Rectal smooth muscle tissue (tissue), 1 donor: ENCODE measurements around the gene VPS13D.
A peak's percentile ranks its signal among the peaks of the same experiment; 100 is the strongest.

Source experiments
- H3K27ac ChIP-seq: one replicate; pipeline ENCODE4 v1.7.0; 2013; ENCODE audit warnings: low read depth, low read length, inconsistent platforms
- H3K27me3 ChIP-seq: one replicate; pipeline ENCODE4 v1.7.0; 2013; ENCODE audit warnings: low read length; ENCODE audit not compliant: control insufficient read depth, insufficient read depth
- H3K36me3 ChIP-seq: one replicate; pipeline ENCODE4 v1.7.0; 2013; ENCODE audit warnings: low read length; ENCODE audit not compliant: control insufficient read depth, insufficient read depth
- H3K4me1 ChIP-seq: one replicate; pipeline ENCODE4 v1.7.0; 2013; ENCODE audit warnings: low read length; ENCODE audit not compliant: control insufficient read depth, insufficient read depth
- H3K4me3 ChIP-seq: one replicate; pipeline ENCODE4 v1.7.0; 2013; ENCODE audit warnings: low read length
- H3K9ac ChIP-seq: one replicate; pipeline ENCODE4 v1.7.0; 2013; ENCODE audit warnings: low read length

The VPS13D gene, protein sequence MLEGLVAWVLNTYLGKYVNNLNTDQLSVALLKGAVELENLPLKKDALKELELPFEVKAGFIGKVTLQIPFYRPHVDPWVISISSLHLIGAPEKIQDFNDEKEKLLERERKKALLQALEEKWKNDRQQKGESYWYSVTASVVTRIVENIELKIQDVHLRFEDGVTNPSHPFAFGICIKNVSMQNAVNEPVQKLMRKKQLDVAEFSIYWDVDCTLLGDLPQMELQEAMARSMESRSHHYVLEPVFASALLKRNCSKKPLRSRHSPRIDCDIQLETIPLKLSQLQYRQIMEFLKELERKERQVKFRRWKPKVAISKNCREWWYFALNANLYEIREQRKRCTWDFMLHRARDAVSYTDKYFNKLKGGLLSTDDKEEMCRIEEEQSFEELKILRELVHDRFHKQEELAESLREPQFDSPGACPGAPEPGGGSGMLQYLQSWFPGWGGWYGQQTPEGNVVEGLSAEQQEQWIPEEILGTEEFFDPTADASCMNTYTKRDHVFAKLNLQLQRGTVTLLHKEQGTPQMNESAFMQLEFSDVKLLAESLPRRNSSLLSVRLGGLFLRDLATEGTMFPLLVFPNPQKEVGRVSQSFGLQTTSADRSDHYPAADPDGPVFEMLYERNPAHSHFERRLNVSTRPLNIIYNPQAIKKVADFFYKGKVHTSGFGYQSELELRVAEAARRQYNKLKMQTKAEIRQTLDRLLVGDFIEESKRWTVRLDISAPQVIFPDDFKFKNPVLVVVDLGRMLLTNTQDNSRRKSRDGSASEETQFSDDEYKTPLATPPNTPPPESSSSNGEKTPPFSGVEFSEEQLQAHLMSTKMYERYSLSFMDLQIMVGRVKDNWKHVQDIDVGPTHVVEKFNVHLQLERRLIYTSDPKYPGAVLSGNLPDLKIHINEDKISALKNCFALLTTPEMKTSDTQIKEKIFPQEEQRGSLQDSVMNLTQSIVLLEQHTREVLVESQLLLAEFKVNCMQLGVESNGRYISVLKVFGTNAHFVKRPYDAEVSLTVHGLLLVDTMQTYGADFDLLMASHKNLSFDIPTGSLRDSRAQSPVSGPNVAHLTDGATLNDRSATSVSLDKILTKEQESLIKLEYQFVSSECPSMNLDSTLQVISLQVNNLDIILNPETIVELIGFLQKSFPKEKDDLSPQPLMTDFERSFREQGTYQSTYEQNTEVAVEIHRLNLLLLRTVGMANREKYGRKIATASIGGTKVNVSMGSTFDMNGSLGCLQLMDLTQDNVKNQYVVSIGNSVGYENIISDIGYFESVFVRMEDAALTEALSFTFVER (N-terminal part only)

DNA sequence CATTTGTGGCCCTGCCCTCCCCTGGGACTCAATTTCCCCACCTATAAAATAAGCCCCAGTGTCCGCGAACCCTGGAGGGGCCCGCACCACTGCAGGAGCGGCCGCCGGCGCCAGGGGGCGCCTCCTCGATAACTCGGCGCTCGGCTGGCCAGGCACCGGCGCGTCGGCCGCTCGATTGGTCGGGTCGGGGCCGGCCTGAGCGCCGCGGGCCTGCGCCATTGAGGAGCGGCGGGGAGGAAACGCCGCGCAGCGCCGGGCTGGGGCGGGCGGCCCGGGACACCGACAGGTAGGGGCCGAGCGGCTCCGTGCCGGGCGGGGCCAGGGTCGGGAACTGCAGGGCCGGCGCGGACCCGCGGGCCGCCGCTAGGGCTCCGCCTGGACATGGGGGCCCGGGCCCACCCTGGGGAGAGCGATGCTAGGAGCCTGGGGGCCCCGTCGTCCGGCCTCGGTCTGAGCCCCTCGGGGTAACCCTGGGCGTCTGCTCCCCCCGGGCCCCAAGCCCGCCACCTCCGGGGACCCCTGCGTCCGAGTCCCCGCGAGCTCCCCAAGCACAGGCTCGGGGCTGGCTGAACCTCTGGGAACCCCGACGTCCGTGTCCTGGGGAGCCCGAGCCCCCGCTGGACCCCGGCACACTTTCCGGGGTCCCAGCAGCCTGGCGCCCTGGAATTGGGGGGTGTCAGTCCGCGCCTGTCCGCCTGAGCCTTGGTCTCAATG is at the start of gene VPS13D:
Gene VPS13D (plus strand): TSS at position 196 of the 714 bp plus-strand sequence. CDS start 4,237 bp downstream, outside the sequence.
- no peaks in the 10 kb centered on the region for H3K27me3 ChIP-seq
- H3K9ac ChIP-seq = peak within 1 kb of the TSS; percentile 76
- H3K4me3 ChIP-seq = peak within 1 kb of the TSS; percentile 75
- H3K4me1 ChIP-seq = peaks cover 3% of the 10 kb centered on the region
- peaks cover 4% of the 10 kb centered on the region for H3K36me3 ChIP-seq
- H3K27ac ChIP-seq = peak within 1 kb of the TSS; percentile 67

DNA sequence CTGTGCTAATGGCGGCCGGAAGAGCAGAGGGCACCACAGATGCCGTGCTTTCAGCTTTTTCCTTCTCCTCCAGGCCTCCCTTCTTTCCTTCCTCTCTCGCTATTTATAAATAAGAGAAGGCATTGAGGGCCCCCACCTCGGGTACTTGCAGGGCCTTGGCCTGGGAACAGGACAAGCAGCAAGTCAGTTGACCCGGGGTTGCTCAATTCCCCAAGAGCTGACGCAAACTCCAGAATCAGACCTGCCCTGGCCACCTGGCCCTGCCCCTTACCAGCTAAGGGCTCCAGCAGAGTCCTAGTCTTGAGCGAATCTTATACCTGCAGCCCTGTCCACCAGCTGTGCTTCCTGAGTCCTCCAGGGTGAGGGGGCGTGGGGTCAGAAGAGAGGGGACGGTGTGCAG is 49.5 kb upstream of the VPS13D start:
- H3K27ac ChIP-seq = peak overlapping the region; percentile 49
- H3K36me3 ChIP-seq = no peaks in the 10 kb centered on the region
- no peaks in the 10 kb centered on the region for H3K27me3 ChIP-seq
- H3K4me1 ChIP-seq = peaks cover 13% of the 10 kb centered on the region
- no peak overlapping the region for H3K4me3 ChIP-seq
- no peak overlapping the region for H3K9ac ChIP-seq

DNA sequence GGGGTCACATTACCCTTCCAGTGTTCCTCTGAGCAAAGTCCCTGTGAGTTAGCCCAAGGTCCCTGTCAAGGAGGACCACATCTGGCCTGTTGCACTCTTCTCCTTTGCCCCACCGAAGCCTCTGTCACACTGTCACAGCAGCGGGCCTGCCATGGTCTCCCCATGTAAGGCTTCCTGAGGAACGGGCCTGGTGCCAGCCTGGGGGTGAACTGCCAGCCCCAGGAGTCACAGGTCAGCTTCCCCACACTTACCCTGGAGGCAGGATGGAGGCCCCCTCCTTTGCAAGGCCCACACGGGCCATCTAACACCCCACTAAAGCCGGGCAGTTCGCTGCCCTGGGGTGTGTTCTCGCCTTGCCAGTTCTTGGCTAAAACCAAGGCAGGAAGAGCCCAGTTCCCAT is 48.9 kb upstream of the VPS13D start:
- Histone ChIP-seq H3K9ac (no peak overlapping the region), H3K27ac (peak overlapping the region; percentile 49), H3K36me3 (no peaks in the 10 kb centered on the region), H3K27me3 (no peaks in the 10 kb centered on the region), H3K4me1 (peaks cover 18% of the 10 kb centered on the region), H3K4me3 (no peak overlapping the region)

DNA sequence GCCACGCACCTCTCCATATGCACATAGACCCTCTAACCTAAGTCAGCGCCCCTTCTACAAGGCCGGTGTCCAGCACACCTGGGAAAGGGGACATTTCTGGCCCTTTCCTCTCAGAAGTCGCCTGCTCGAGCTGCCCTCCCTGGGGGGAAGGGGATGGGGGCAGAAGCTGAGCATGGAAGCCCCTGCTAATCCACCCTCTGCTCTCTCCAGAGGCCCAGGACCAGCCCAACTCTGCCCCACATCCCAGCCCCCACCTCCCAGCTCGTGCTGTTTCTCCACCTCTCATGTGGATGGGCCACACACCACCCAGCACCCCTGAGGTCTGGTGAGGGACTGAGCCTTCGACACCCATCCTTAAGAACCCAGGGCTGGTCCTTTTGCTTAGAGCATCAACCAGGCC is 48.3 kb upstream of the VPS13D start:
- Histone ChIP-seq H3K9ac (no peak overlapping the region), H3K27ac (no peak overlapping the region), H3K4me3 (no peak overlapping the region), H3K36me3 (no peaks in the 10 kb centered on the region), H3K27me3 (no peaks in the 10 kb centered on the region), H3K4me1 (peaks cover 25% of the 10 kb centered on the region)

DNA sequence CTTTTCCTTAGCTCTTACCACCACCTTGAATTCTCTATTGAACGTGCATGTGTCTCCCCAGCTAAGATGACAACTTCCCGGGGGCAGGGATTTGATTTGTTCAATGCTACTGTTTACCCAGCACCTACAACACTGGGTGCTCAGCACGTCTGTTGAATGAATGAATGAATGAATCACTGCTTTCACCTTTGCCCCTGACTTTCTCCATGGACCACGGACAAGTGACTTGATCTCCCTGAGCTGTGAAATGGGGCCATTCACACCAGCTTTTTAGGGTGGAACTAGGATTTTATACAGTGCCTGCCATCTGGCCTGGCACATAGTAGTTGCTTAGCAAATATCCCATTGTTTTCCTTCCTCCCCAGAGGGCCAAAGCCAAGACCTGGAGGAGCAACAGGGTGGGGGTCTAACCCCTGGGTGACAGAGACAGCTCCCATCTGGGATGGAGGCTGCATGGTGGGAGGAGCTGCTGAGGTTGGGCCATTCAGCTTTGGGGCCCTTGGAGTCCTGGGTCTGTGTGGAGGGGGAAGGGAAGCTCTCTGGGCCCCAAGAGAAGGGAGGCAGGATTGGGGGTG is 47.3 kb upstream of the VPS13D start:
- peaks cover 25% of the 10 kb centered on the region for H3K4me1 ChIP-seq
- no peak overlapping the region for H3K4me3 ChIP-seq
- H3K27ac ChIP-seq = no peak overlapping the region
- no peaks in the 10 kb centered on the region for H3K27me3 ChIP-seq
- no peak overlapping the region for H3K9ac ChIP-seq
- no peaks in the 10 kb centered on the region for H3K36me3 ChIP-seq

DNA sequence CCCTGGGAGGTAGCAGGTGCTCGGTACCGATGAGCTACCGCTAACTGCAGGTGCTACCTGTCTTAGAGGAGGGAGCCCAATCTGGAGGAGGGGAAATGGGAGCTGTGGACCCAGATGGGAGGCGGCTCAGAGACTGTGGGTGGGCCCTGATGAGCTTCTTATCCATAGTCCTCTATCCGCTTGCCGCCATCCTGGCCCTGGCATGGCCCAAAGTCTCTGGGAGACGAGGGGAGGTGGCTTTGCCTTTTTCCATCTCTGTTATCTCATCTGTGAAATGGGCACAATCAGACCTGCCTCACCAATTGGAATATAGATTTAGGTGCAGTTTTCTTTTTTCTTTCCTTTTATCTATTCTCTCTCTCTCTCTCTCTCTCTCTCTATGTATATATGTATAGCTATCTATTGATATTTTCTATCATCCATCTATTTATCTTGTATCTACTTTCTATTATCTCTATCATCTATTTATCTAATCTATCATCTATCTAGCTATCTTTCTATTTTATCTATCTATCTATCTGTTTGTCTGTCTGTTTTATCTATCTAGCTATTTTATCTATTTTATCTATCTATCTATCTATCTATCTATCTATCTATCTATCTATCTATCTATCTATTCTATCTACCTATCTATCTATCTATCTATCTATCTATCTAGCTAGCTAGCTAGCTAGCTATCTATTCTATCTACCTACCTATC is 46.6 kb upstream of the VPS13D start:
- H3K4me1 ChIP-seq = peaks cover 25% of the 10 kb centered on the region
- peak overlapping the region; percentile 61 for H3K27ac ChIP-seq
- no peak overlapping the region for H3K9ac ChIP-seq
- H3K36me3 ChIP-seq = no peaks in the 10 kb centered on the region
- H3K4me3 ChIP-seq = no peak overlapping the region
- H3K27me3 ChIP-seq = no peaks in the 10 kb centered on the region

DNA sequence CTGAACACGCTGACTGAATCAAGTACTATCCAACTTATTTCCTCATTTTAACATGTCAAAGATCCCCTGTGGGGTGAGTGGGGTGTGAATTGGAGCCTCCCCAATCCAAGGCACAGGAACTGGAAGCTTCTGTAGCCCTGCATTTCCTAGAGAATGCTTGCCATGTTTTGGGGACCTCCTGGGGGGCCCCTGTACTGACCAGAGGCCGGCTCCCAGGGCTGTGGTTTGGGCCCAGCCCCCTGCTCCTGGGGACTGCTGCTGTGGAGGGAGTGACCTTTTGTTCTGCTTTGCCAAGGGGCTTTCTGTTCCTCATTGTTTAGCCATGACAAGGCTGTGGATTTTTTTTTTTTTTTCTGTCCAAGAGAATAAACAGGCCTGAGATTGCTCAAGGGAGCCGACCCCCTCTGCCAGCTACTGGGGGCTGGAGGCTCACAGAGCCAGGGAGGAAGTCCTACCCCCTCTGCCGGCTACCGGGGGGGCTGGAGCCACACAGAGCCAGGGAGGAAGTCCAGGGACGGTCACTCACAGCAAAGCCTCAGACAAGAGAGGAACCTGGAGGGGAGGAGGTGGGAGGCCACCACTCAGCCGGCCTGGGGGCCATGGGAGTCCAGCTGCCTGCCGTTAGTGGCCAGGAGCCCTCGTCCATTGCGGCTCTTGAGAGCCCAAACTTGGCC is 45.7 kb upstream of the VPS13D start:
- Histone ChIP-seq H3K4me3 (peak overlapping the region; percentile 30), H3K27ac (peak overlapping the region; percentile 77), H3K9ac (no peak overlapping the region), H3K36me3 (no peaks in the 10 kb centered on the region), H3K27me3 (no peaks in the 10 kb centered on the region), H3K4me1 (peaks cover 25% of the 10 kb centered on the region)

DNA sequence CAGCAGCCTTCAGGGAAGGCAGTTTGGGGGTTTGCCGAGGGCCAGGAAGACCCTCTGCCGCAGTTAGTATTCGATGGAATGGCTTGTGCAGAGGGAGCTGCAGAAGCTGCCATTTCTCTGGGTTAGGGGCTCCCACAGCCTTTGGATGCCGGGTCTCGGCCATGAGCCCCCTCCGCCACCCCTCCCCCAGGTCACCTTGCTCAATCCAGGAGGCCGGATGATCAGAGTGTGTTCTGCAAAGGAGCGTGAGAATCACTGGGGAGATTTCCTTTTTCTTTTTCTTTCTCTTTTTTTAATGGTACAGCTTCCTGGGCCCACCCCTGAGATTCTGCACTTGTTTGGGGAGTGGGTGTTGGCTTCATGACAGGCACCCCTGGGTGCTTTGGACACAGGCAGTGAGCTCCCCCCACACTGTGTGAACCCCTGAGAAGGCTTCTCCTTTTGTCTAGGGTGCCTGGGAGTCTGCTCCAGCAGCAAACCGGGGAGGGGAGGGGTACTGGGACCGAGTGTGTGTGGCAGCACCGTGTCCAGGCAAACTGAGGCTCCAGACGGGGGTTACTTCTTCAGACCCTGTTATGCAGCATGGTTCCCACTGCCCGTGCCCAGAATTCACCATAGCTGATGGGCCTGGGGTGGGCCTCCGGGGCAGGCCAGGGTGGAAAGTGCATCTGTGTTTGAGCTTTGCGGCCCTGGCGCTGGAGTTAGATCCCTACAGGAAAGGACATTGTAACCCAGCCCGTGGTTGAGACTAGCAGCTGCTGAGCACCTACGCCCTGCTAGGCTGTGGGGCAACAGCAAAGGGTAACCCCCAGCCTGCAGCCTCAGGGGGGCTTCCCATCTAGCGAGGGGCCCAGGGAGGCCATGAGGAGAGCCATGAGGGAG is 44.6 kb upstream of the VPS13D start:
- peak overlapping the region; percentile 30 for H3K4me3 ChIP-seq
- H3K36me3 ChIP-seq = no peaks in the 10 kb centered on the region
- no peak overlapping the region for H3K9ac ChIP-seq
- peak overlapping the region; percentile 77 for H3K27ac ChIP-seq
- no peaks in the 10 kb centered on the region for H3K27me3 ChIP-seq
- peaks cover 25% of the 10 kb centered on the region for H3K4me1 ChIP-seq

DNA sequence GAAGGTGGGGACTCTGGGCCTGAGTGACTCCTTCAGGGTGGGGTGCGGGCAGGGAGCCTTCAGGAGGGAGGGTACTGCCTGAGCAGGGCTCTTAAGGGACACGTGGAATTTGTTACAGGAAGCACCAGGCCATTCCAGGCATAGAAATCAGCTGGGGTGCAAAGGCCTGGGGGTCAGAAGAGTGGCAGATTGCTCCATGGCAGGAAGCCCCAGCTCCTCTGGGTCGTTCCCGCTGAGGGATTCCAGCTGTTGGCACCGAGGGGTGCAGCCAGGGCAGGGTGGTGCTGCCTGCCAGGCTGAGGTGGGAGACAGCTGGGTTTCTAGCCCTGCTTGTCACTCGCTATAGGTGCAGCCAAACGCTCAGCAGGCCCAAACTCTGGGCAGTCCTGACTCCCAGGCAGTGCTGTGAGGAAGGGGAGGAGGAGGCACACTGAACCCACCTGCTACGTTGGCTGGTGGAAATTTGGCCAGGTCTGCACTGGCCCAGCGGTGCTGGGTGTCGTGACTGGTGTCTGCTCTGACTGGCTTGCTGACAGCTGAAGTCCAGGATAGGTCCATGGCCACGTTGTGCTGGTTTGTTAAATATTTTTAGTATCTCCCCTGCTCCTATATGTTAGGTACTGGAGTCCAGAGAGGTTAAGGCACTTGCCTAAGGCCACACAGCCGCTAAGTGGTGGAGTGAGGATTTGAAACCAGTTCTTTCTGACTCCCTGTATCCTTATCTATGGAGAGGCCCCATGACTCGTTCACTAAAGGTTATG is 43.7 kb upstream of the VPS13D start:
- no peak overlapping the region for H3K4me3 ChIP-seq
- H3K36me3 ChIP-seq = no peaks in the 10 kb centered on the region
- H3K9ac ChIP-seq = peak overlapping the region; percentile 16
- H3K4me1 ChIP-seq = peaks cover 25% of the 10 kb centered on the region
- H3K27me3 ChIP-seq = no peaks in the 10 kb centered on the region
- no peak overlapping the region for H3K27ac ChIP-seq

DNA sequence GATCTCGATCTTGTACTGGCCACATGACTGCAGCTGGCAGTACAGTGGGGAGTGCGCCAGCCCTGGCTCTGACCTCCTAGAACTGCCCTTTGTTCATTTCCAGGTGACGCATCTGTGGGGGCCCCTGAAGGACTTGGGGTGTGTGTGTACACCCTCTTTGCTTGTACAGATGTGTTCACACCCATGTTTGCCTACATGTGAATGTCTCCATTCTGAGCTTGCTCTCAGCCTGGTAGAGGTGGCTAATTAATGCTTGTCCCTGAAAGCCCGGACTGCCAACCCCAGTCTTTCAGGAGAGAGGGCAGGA is 43.2 kb upstream of the VPS13D start:
- Histone ChIP-seq H3K4me3 (no peak overlapping the region), H3K9ac (peak overlapping the region; percentile 16), H3K27ac (no peak overlapping the region), H3K4me1 (peaks cover 25% of the 10 kb centered on the region), H3K27me3 (no peaks in the 10 kb centered on the region), H3K36me3 (no peaks in the 10 kb centered on the region)
